Stimulated activated CD4-positive, alpha-beta T cell treated with anti-CD3 and anti-CD28 coated beads, TNF-alpha, amount 100 ng/mL, for 24 hours (primary cell): Measurements from ENCODE around the gene SNX20.

Experiments
- DNase-seq, 3 experiments: peaks; one replicate each; pipeline ENCODE4 v3.0.0-alpha.2; 2020; ENCODE audit warnings: low read depth in 3 of 3

The SNX20 gene

DNA sequence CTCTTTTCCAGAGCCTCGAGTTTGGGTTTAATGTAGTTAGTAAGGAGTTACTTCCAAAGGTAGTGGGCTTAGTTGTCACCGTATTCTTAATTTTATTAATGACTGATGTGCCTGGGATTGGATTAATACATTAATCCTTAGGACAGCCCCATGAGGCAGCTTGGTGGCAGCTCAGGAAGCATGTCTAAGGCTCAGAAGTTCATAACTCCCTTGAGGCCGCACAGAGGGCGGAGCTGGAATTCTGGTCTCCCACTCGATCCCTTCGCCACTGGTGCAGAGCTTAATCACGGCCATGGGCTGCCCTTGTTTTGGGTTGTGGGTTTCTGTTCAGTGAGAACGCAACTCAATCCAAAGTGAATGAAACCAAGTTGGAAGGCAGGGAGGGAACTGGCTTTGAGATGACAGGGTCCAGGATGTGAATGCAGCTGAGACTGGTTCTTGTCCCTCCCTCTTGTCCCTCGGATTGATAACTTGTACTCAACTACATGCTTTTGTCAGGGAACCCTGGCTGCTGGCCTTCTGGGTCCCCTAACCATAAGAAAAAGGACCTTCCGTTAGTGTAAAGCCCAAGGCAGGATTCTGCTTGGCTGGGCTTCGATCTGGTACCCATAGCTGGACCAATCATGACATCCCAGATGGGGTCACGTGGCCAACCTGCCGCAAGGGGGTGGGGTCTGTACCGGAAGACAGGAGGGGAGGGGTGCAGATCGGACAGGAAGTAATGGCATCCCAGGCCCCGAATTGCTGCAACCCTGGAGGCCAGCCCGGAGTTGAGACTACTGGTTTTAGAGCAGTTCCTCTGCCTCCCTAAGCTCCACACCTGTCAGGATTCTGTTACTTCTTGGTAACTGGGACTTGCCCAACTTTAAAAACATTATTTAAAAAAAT is 45.4 kb downstream of the SNX20 start:
- peak in 1 of 3 experiments; percentile 31 for DNase-seq

DNA sequence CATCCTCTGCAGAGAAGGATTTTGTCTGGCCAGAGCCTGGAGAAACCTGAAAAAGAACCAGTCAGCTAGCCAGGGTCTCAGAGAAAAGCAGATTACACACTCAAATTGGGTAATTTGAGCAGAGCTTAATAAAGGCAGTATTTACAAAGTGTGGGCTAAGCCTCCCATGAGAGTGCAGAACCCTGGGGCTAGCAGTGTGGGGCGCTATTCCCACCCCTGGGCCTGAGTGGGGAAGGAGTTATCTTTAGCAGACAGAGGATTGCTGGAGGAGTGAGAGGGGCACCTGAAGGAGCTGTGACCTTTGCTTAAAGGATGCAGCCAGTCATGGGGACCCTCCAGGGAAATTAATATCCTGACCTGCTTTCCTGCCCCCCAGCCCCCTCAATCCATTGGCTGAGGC is 46.2 kb downstream of the SNX20 start:
- DNase-seq: no peak

DNA sequence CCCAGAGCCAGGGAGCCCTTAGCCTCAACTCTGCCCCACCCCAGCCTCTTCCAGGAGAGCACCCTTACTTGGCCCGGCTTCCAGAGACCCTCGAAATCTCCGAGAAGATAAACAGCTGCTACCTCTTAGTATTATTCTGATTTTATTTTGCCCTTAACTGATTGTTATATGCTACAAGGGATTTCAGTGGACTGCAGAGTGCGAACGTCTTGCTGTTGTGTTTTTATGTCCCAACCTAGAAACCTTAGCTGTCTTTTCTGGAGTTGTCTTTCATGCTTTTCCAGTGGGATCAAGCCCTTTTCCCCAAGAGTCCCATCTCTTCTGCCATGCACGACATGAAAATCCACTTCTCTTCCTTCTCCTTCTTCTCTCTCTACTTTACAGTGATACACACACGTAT is 47.0 kb downstream of the SNX20 start:
- DNase-seq: no peak

DNA sequence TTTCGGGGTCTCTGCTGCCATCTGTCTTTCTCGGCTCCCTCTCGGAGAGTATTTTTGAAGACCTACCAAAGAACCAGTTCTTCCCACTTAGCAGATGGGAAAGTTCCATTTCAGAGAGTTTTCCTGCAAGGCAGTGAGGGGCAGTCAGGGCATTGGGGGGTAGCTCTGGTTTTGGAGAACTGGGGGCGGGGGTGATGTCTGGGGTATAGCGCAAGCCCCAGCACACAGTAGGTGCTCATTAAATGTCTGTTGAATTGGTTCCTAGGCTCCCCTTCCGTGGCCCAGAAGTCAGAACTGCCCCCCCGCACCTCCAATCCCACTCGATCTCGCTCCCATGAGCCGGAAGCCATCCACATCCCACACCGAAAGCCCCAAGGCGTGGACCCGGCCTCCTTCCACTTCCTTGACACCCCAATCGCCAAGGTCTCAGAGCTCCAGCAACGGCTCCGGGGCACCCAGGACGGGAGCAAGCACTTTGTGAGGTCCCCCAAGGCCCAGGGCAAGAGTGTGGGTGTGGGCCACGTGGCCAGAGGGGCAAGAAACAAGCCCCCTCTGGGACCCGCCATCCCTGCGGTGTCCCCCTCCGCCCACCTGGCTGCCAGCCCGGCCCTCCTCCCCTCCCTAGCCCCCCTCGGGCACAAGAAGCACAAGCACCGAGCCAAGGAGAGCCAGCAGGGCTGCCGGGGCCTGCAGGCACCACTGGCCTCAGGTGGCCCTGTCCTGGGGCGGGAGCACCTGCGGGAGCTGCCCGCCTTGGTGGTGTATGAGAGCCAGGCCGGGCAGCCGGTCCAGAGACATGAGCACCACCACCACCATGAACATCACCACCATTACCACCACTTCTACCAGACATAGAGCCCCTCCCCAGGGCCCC is 47.9 kb downstream of the SNX20 start:
- no peak for DNase-seq

DNA sequence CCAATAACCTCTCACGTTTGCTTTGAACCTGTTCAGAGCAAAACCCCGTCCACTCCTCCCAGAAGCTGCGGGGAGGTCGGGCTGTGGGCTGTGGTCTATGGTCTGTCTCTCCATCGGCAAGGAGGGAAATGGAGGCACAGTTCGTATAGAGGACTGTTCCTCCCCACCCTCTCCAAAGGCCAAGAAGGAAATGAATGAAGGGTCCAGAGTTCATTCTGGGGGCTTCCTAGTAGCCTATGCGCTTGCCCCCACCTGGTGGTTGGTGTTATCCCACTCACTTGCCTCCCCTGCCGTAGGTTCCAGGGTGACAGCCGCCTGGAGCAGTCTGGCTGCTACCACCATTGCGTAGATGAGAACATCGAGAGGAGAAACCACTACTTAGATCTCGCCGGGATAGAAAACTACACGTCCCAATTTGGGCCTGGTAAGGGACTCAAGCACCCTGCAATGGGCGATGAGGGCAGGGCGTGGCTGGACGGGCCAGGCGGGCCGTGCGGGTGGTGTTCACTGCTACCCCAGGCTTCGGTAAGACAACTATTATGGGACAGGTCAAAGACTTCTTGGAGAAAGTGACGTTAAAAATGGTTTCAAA is 49.0 kb downstream of the SNX20 start:
- DNase-seq: no peak

DNA sequence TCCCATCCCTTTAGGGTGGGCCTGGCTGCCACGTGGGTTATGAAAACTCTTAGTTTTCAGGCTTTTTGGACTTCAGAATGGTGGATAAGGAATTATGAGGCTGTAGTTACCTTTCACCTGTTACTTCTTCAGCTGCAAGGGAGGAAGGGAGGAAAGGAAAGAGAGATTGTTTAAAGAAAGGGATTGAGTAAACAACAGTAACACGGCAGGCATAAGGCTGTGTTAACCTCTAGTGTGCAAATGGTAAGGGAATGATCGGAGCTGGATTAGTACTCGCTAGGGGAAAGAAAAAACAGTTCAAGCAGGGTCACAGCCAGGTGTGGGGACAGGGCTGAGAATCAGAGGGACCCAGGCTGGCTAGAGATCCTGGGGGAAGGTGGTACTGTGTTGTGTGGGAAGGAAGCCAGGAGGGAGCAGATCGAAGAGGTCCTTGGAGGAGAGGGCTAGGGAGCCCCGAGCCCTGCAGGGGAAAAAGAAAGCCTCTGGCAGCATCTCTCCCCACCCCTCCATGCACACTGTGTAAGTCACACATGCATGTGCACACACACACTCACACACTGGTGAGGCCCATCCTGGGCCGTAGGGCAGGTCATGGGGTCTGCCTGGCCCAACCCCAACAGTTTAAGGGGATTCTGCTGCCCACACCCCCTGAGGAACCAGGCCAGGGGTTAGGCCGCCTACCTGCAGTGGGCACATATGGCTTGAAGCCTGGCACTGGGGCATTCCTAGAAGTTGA is 49.7 kb downstream of the SNX20 start:
- no peak for DNase-seq

DNA sequence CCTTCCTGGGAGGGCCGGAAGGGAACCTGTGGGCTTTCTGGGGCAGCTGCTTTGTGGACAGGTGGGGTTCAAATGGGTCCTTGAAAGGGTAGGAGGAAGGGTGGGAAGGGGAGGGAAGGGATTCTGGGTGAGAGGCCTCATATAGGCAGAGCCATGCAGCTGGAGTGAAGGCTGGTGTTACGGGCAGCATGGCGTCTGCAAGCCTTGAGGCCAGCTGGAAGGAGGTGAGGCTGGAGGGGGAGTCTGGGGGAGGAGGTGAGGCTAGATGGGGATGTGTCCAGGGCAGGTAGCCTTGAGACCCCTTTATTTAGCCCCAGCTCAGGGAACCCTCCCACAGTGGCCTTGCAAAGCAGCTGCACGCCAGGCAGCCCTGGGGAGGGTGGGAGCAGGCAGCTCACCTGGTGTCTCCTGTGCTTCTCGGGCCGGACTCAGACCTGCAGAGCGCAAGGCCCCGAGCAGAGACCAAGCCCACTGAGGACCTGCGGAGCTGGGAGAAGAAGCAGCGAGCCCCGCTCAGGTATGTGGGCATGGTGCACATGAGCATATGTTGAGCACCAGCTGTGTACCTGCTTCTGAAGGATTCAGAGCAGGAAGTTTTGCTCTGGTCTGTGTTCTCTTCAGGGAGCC is 50.6 kb downstream of the SNX20 start:
- DNase-seq: no peak

DNA sequence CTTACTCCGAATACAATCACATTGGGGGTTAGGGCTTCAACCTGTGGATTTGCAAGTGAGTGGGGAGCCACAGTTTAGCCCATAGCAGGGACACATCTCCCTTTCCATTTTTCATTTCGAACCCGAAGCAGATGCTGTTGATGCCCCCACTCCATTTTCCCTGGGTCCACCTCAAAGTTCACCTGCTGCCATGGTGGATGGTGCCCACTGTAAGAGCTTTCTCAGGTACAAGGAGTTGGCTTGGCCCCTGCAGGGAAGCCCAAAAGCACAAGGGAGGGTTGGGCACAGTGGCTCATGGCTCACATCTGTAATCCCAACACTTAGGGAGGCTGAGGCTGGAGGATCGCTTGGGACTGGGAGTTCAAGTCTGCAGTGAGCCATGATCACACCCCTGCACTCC is 51.8 kb downstream of the SNX20 start:
- DNase-seq: no peak

DNA sequence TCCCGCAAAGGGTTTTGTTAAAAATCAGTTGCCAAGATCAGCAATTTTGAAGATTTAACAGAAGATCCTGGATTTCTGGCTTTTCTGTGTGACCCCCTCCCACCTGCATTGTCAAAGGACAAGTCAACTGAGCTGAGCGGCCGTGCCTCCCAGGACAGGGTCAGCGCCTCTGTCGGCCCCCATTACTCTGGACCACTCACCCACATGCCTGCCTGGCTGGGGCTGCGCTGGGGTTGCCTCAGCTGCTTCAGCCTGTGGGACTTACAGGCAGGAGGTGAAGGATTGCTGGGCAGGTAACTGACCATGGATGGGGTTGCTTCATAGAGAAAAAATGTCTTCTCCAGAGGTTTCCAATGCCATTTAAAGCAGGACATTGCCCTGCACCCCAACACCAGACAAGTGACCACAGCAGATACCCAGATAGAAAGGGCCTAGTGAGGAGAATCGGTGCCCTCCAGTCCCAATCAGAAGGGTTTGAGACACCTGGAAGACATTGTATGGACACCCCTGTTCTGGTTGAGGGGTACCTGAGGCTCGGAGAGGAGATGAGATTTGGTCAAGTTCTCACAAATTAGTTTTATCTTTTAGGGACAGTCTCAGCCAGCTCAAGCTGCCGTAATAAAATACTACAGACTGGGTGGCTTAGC is 52.8 kb downstream of the SNX20 start:
- DNase-seq: no peak

DNA sequence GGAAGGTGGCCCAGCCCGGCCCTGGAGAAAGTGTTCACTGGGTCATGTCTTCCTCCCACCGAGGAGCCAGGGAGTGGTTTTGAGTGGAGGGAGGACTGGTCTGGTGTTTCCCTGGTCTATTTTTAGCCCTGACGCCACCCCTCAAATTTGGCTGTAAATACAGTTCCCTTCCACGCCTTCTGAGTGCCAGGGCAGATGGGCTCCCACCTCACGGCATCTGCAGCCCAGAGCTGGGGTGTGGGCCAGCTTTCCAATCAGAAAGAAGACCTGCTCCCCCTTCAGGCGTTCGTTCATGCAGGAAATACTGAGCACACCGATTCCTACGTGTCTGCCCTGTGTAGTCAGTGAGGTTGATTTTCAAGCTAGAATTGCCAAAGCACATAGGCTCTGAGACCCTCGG is 53.7 kb downstream of the SNX20 start:
- DNase-seq: peak in 2 of 3 experiments; percentile 15 to 28

DNA sequence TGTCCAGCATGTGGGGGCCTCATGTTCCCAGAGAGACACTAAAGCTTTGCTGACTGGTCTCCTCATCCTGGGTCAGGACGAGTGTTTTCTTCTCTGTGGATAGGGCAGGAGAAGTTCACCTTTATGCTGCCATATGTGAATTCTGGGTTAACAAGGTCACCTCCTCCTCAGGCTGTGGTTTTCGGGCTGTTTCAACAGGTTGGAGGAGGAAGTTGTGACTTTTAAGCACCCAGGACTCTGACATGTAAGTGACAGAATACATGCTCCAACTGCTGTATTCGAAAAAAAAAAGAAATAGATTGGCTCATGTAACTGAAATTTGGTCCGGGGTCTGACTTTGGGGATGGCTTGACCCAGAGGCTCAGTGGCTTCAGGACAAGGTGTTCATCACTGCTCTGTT is 54.2 kb downstream of the SNX20 start:
- no peak for DNase-seq

DNA sequence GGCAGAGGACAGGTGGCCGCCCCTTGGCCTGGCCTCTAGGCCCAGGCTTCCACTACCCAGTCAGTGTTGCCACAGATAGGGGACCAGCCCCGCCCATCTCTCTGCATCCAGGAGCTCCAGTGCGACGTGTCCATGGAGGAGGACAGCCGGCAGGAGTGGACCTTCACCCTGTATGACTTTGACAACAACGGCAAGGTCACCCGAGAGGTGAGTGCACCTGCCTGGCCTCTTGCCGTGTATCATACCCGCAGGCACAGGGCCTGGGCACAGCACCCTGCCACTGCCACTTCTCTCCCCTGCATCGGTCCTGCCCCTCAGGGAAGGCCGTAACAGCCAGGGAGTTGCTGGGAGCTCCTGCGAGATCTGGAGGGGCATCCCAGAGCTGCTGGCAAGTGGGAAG is 55.7 kb downstream of the SNX20 start:
- DNase-seq: no peak

DNA sequence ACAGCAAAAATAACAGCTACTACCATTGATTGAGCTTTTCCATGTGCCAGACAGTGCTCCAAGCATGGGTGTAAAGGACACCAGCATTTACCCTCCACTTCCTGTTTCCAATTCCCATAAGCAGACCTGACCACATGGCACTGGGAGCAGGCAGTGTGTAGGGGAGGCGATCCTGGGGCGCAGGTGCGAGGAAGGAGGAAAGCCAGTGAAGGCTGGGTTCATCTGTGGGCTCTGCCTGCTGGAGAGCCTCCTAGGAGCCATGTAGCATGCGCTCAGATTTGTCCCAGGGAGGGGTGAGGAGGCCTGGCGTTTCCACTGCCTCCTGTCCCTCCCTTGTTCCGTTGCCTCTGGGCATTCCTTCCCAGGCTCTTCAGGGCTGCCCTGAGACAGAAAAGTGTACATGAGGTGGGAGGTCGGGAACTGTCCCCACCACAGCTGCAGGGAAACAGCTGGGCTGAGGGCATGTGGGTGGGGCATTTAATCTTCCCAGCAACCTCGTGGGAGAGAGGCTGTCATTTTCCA is 56.6 kb downstream of the SNX20 start:
- DNase-seq: no peak

DNA sequence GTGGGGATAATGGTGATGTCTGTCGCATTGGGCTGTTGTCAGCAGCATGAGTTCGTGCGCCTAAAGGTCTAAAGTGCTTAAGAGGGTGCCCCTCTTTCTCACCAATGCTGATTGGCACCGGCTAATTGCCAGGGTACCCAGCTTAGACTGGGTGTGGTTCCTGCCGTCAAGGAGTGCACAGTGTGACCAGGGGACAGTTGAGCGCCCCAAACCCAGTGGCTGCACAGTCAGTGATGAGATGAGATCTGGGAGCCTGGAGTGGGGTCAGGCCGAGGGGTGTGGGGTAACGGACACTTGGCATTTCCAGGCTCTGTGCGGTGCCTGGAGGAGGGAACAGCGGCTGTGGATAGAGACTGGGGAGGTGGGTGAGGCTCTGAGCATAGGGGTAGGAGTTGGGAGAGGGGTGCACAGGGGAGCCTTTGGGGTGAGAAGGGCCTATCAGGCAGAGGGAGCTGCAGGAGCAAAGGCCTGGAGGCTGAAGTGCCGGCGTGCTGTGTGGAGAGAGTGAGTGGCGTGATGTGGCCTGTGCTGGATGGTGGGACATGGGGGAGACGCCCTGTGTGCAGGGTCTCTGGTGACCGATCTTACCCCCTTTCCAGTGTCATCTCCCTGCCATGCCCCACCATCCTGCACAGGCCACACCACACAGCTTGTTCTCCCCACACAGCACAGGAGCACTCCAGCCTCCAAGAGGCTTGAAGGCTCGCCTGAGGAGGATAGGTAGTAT is 58.3 kb downstream of the SNX20 start:
- no peak for DNase-seq

DNA sequence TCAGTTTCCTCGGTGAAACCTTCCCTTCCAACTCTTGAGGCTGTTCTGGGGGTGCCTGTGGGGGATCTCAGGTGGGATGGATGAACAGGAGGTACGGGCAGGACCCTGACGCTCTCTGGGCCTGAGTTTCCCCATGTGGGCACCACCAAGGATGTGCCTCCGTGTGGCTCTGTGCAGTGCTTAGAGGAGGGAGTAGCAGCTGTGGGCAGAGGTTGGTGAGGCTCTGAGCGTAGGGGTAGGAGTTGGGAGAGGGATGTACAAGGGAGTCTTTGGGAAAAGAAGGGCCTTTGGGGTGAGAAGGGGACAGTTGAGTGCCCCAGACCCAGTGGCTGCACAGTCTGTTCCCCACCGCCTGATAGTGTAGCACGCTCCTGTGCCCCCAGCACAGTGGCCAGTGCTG is 59.1 kb downstream of the SNX20 start:
- DNase-seq: no peak
